GM12892 (cell line): ENCODE data around the gene LYRM1.

ENCODE experiments used
- POLR2A ChIP-seq: IDR thresholded peaks from 2 replicates; pipeline ENCODE4 v1.6.1; 2011; ENCODE audit warnings: low read depth, low read length, control low read depth
- POLR2AphosphoS5 ChIP-seq: IDR thresholded peaks from 2 replicates; pipeline ENCODE4 v1.6.1; 2011; ENCODE audit warnings: low read depth, low read length, control low read depth
- TAF1 ChIP-seq: IDR thresholded peaks from 2 replicates; pipeline ENCODE4 v1.6.1; 2011; ENCODE audit warnings: low read depth, mild to moderate bottlenecking, control low read depth, low read length, borderline replicate concordance

DNA sequence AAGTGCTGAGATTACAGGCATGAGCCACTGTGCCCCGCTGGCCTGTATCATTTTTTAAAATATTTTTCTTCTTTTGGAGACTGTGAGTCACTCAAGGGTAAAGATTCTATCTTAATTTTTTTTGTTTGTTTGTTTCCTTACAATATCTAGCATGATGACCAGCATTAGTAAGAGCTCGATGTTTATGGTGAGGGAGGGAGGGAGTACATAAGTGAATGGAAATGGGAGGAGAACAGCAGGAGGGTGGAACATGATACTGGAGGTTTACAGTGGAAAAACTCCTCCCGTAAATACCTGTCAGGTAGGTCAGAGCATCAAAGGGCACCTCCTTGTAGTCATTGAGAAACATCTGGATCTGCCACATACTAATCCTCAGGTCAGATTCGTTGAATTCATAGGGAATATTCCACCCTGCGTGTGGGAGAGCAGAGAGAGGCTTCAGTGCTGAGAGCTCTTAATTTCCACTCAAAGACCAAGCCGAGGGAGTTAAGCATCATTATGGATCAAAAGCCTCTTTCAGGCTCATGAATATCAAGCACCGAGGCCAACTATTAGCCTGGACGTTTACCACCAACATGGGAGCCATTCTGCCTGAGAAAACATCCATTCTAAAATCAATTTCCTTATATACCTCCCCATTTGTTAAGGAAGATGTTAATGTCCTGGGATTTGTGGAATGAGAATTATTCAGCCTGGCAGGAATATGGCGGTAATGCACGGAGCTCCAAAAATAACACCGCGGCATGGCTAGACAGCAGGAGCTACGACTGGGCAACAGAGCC lies 51.8 kb downstream of the LYRM1 start:
- TF ChIP-seq POLR2A (no peak), POLR2AphosphoS5 (no peak), TAF1 (no peak)
